HepG2 (cell line): ENCODE results near the gene BRCA1. TPM values are rescaled to one million over a fixed set of nuclear protein-coding genes. Genes with fewer than 3 reads are reported as not detected.

Experiments used
- BATF2 ChIP-seq: sonication (generic); formaldehyde crosslinking; IDR thresholded peaks from 2 replicates; pipeline ENCODE4 v1.8.0; 2022; ENCODE audit warnings: mild to moderate bottlenecking, missing genetic modification reagents, moderate library complexity
- FOXO4 ChIP-seq: sonication (generic); formaldehyde crosslinking; conservative IDR thresholded peaks from 2 replicates; pipeline ENCODE4 v1.8.1; 2023; ENCODE audit warnings: missing genetic modification reagents
- KLF6 ChIP-seq: IDR thresholded peaks from 2 replicates; pipeline ENCODE4 v1.8.0; 2016; ENCODE audit warnings: missing biosample characterization, missing genetic modification reagents
- MYC ChIP-seq: sonication (generic); formaldehyde crosslinking; IDR thresholded peaks from 2 replicates; pipeline ENCODE4 v1.9.0; 2021; ENCODE audit warnings: missing genetic modification reagents, borderline replicate concordance
- TBX3 ChIP-seq: fragments of 450-650 bp; IDR thresholded peaks from 2 replicates; pipeline ENCODE4 v1.6.1; 2017; ENCODE audit warnings: antibody characterized with exemption, mild to moderate bottlenecking, inconsistent platforms, borderline replicate concordance
- ZBTB2 ChIP-seq: sonication (generic); formaldehyde crosslinking; IDR thresholded peaks from 2 replicates; pipeline ENCODE4 v1.8.0; 2022; ENCODE audit warnings: low read depth, missing genetic modification reagents
- ZNF142 ChIP-seq: sonication (generic); formaldehyde crosslinking; IDR thresholded peaks from 2 replicates; pipeline ENCODE4 v1.4.0; 2020; ENCODE audit warnings: missing genetic modification reagents
- ZNF484 ChIP-seq: sonication (generic); formaldehyde crosslinking; IDR thresholded peaks from 2 replicates; pipeline ENCODE4 v1.5.1; 2020; ENCODE audit warnings: mild to moderate bottlenecking, low read depth, missing genetic modification reagents, borderline replicate concordance
- ZNF512B ChIP-seq: sonication (generic); formaldehyde crosslinking; IDR thresholded peaks from 2 replicates; pipeline ENCODE4 v1.5.1; 2020; ENCODE audit warnings: missing genetic modification reagents, mild to moderate bottlenecking, borderline replicate concordance
- ZNF530 ChIP-seq: sonication (generic); formaldehyde crosslinking; IDR thresholded peaks from 2 replicates; pipeline ENCODE4 v1.5.0; 2020; ENCODE audit warnings: low read depth, mild to moderate bottlenecking, missing genetic modification reagents
- ZNF761 ChIP-seq: sonication (generic); formaldehyde crosslinking; conservative IDR thresholded peaks from 2 replicates; pipeline ENCODE4 v1.4.0; 2020; ENCODE audit warnings: mild to moderate bottlenecking, missing genetic modification reagents
- ZUFSP ChIP-seq: sonication (generic); formaldehyde crosslinking; IDR thresholded peaks from 2 replicates; pipeline ENCODE4 v1.9.0; 2021; ENCODE audit warnings: missing genetic modification reagents, mild to moderate bottlenecking, borderline replicate concordance
- polyA plus RNA-seq, 8 experiments: library from polyadenylated mRNA; depleted of rRNA in 3 of 8; stranded (reverse) in 7 of 8; unstranded in 1 of 8; fragments of >200 nt; fragmentation: Illumina TruSeq in 4 of 8; extraction: Trizol in 4 of 8; gene quantifications; 2 replicates each; pipeline versions ENCODE4 v1.2.1 to v1.2.3, GENCODE V29; 2011 to 2016; ENCODE audit warnings: low read depth in 4 of 8, missing spikeins in 1 of 8, mixed read lengths in 1 of 8; ENCODE audit not compliant: insufficient read depth in 1 of 8
- total RNA-seq, 5 experiments: library from RNA; depleted of rRNA; stranded (reverse); fragments of >200 nt; fragmentation: Illumina TruSeq; extraction: Trizol; gene quantifications; 2 replicates each; pipeline ENCODE4 v1.2.3, GENCODE V29; 2016; ENCODE audit warnings: low read depth in 1 of 5

The BRCA1 gene
- total and polyA plus RNA-seq, 2 of the 13 experiments (the other 11 are each of a cell fraction or from before 2014, with no cell fraction given): 13.3 to 37.5 TPM

GRCh38 chr17:42997984-42998938 lies 126.9 kb downstream of the BRCA1 start, which contains the start of gene RPL27 (continued):
- TF ChIP-seq ZUFSP (CRISPR knock-in tag) (no peak), MYC (CRISPR knock-in tag) (peak; percentile 99), TBX3 (peak; percentile 84), KLF6 (CRISPR knock-in tag) (peak; percentile 96), ZNF484 (CRISPR knock-in tag) (no peak), BATF2 (CRISPR knock-in tag) (peak; percentile 69; the same call in 1 of the 2 replicates), ZNF530 (CRISPR knock-in tag) (no peak), ZNF512B (CRISPR knock-in tag) (peak; percentile 78; the same call in 1 of the 2 replicates), ZNF142 (CRISPR knock-in tag) (peak; percentile 66), ZNF761 (peak; percentile 98; the same call in 1 of the 2 replicates), FOXO4 (CRISPR knock-in tag) (0 out of 2 replicates have a peak, but pooled peaks have one; percentile 81), ZBTB2 (CRISPR knock-in tag) (peak; percentile 87)
